CD4-positive, alpha-beta T cell treated with Interleukin-17A for 4 hours (primary cell): ENCODE measurements around the gene LYG1.

Experiments used
- DNase-seq: peaks from one replicate; pipeline ENCODE4 v3.0.0-alpha.2; 2020; ENCODE audit warnings: mixed read lengths

Gene LYG1

DNA sequence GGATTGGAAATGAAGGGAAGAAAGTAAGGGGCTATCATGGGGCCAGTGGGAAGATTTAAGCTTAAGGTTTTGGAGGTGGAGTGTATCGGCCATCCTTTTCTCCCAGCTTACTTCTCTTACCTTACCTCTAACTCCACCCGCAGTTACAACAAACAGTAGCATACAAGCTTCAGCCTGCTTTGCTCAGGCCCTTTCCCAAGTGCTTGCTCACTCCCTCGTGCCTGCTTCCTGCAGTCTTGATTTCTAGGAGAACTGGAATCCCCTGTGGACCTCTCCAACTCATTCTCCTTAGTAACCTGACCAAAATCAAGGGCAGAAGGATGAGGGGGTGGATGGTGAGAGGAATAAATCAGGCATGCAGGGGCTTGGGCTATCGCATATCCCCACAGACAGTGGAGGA lies 39.8 kb downstream of the LYG1 start:
- DNase-seq: no peak

DNA sequence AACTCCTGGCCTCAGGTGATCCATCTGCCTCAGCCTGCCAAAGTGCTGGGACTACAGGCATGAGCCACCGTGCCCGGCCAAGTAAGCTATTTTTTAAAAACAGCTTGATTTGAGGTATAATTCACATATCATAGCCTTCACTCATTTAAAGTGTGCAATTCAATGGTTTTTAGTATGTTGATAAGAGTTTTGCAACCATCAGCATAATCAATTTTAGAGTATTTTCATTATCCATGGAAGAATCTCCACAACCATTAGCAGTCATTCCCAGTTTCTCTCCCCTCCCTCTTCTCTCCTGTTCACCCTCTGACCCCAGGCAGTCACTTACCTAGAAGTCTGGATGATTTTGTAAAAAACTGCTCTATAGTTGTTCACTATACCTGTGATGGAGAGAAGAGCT lies 40.8 kb downstream of the LYG1 start:
- DNase-seq: no peak

DNA sequence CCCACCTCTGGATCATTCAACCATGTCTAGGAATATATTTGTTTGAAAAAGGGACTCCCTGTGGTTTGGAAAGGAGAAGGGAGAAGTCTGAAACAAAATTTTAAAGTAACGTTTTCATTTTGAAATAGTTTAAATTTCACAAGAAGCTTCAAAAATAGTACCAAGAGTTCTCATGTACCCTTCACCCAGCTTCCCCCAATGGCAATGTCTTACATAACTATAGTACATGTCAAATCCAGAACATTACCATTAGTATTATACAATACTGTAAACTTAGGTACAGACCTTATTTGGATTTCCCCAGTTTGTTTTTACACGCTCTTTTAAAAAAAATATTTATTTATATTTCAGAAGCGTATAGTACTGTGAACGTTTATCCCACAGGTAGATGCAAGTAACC lies 41.5 kb downstream of the LYG1 start:
- DNase-seq: no peak

DNA sequence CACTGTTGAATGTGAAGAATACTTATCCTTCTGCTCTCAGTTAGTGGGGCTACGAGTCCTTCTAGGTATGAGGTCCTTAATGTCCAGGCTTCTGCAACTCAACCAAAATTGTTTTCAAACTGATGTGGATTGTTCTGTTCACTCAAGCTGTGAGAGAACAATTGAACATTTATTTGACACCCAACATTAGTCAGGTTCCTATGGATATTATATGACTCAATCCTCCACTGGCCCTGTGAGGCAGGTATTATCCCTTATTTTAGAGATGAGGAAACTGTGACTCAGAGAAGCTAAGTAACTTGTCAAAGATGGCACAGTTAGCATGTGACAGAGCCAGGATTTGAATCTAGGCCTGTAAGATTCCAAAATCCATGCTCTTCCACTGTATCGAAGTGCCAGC lies 44.3 kb downstream of the LYG1 start:
- DNase-seq: no peak

DNA sequence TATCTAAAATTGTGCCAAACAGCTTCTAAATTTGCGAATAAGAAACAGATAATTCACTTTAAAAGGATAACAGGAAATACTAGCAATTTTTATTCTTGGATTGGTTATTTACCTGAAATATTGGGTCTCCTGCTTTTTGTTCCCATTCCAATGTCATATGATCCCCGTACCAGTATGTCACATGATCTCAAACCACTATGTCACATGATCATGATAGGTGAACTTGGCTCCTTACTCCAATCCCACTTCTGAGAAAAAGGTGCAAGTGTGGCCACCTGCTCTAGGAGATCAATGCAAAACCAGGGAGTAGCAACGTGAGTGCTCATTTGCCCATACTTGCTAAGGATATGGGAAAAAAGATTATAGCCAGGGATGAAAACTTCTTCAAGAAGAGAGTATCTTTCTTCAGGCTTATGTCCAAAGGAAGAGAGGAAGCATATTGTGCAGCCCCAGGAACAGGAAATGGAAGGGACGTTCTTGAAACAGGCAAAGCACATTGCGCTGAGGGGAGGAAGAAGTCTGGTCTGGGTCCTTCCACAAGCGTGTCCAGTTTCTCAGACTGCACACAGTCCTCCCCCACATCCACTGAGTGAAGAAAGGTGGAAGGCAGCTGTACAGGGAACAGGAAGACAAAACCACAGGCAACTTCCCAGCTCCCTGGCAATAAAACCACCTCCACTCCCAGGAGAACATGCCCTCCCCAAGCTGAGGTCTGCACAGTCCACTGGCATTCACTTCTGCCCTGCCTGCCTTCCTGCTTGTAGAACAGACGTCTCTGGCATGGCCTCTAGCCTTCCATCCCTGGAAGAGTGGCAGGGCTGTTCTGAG lies 45.3 kb downstream of the LYG1 start, which contains the start of gene LYG2:
TSS of gene LYG2 (minus strand) at position 176 of the 828 bp plus-strand sequence. CDS start 1,406 bp downstream, outside the sequence.
- DNase-seq: no peak

DNA sequence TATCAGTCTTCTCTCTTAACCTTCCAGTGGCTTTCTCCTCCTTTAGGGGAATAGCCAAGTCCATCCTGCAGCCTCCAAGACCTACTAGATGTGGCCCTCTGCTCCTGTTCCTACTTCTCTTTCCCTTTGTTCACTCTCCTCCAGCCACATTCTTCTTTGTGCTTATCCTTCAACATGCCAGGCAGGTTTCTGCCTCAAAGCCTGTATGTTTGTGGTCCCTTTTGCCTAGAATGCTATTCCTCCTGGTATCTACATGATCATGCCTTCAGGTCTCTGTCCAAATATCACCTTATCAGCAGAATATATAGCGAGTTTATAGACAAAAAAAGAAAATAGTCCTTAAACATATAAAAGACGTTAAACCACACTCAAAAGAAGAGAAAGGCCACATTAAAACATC lies 51.0 kb downstream of the LYG1 start:
- no peak for DNase-seq

DNA sequence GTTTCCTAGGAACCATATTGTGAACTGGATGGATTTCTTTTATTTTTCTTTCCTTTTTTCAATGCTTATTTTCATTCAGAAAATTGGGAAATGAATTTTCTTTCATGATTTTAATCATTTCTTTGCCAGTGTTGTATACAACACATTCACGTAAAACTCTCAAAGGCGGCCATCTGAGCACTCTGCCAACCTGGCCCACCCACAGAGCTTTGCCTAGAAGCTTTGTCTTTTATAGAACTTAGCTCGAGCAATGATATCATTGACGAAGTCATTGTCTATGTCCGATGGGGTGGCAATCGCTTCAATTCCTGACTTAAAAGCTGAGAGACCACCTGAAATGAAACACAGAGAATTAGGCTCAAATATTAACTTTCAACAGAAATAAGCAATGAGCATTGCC lies 58.8 kb downstream of the LYG1 start:
- DNase-seq: no peak

DNA sequence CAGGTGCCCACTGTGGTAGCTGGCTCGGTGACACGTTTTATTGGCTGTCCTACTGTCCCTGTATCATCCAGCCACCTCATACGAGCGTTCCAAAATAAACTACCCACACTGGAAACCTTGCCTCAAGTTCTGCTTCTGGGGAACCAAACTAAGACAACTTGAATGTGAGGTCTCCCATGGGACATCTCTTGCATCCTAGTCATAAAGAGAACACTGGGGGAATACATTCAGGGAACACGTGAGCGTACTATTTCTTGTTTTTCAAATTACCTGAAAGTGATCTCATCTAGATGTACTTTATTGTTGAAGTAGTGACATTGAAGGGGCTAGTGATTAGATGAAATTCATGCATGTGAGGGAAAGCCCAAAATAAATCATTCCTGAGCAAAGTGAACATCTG lies 60.6 kb downstream of the LYG1 start:
- DNase-seq: no peak

DNA sequence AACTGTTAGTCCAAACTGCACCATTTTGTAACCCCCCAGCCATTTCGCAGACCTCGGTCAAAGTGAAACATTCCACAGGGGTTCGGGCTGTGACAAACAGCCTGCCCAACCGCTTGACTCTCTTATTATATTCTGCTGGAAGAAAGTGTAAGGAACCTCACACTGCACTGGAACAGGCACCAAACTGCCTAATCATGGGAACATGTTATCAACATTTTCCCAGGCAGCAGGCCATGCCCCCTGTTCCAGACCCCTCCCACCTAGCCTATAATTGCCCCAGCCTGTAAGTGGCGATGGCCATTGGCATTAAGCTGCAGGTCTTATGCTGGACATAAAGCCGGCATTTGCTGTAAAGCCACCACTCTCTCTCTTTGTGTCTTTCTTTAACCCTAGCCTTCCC lies 62.4 kb downstream of the LYG1 start:
- no peak for DNase-seq
